Ovary (tissue), 3 donors: Measurements from ENCODE around the gene AMOT.

Experiments
- EP300 ChIP-seq: sonication (generic); formaldehyde crosslinking; IDR thresholded peaks from one replicate; pipeline ENCODE4 v1.6.1; 2017; ENCODE audit warnings: antibody characterized with exemption
- POLR2A ChIP-seq: fragments of 450-650 bp; IDR thresholded peaks from one replicate; pipeline ENCODE4 v1.6.1; 2017; ENCODE audit warnings: antibody characterized with exemption, mild to moderate bottlenecking, moderate library complexity
- TF ChIP-seq, protein P1 (sequence below), 3 donors: fragments of 450-650 bp in 2 of 3; fragments of 200-600 bp in 1 of 3; IDR thresholded peaks; one replicate each; pipeline versions ENCODE4 v1.5.1 to v1.8.0; 2016 to 2022; ENCODE audit warnings: antibody characterized with exemption in 3 of 3, mild to moderate bottlenecking in 1 of 3
- donor health status: DM: no; HTN: no; CAD: no.

DNA sequence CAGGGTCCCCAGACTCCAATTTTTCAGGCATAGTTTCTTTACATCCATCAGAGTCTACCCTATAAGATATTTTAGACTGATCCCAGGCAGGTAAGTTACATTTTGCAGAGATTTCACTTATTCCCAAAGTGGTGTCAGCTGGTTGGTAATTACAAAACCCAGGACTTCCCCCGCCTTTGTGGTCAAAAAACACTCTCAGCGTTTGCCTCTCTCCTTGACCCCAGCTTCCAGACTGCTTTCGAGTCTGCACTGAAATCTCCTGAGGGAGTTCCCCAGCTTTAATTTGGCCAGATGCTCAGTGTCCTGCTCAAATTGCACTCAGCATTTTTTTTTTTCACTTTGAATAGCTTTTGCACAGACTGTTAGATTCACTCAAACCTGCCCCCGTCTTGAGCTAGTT is 11.2 kb upstream of the AMOT start:
- TF ChIP-seq POLR2A (no peak), EP300 (no peak)
- TF ChIP-seq, protein P1, sequence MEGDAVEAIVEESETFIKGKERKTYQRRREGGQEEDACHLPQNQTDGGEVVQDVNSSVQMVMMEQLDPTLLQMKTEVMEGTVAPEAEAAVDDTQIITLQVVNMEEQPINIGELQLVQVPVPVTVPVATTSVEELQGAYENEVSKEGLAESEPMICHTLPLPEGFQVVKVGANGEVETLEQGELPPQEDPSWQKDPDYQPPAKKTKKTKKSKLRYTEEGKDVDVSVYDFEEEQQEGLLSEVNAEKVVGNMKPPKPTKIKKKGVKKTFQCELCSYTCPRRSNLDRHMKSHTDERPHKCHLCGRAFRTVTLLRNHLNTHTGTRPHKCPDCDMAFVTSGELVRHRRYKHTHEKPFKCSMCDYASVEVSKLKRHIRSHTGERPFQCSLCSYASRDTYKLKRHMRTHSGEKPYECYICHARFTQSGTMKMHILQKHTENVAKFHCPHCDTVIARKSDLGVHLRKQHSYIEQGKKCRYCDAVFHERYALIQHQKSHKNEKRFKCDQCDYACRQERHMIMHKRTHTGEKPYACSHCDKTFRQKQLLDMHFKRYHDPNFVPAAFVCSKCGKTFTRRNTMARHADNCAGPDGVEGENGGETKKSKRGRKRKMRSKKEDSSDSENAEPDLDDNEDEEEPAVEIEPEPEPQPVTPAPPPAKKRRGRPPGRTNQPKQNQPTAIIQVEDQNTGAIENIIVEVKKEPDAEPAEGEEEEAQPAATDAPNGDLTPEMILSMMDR (IDR thresholded peaks at IDR 0.05): no peak
